CD4-positive, CD25-positive, alpha-beta regulatory T cell (primary cell): ENCODE data around the gene ATP6V1C2. TPM values are rescaled to one million over a fixed set of nuclear protein-coding genes. Genes with fewer than 3 reads are reported as not detected.

Source experiments
- ATAC-seq, 2 donors: fragments of 150-1000 bp; cut with Tn5 transposase; one replicate each; pipeline ENCODE4 v1.10.0; 2021; ENCODE audit warnings: low read depth in 2 of 2, moderate number of reproducible peaks in 2 of 2, moderate library complexity in 1 of 2
- DNase-seq, 3 donors: peaks; one replicate each; pipeline versions ENCODE4 v3.0.0 to v3.0.0-alpha.2; 2012 to 2022; ENCODE audit warnings: mixed read lengths in 1 of 3
- H3K27ac ChIP-seq: one replicate; pipeline ENCODE4 v1.7.0; 2013; ENCODE audit warnings: mild to moderate bottlenecking, low read length; ENCODE audit not compliant: insufficient read depth, poor library complexity, severe bottlenecking
- H3K27me3 ChIP-seq: one replicate; pipeline ENCODE4 v1.7.0; 2013; ENCODE audit warnings: low read length; ENCODE audit not compliant: control insufficient read depth, insufficient read depth
- H3K36me3 ChIP-seq: one replicate; pipeline ENCODE4 v1.7.0; 2013; ENCODE audit warnings: mild to moderate bottlenecking, low read length, moderate library complexity; ENCODE audit not compliant: control insufficient read depth, insufficient read depth
- H3K4me1 ChIP-seq: 2 replicates; pipeline ENCODE4 v1.7.0; 2013; ENCODE audit warnings: mild to moderate bottlenecking, low read length; ENCODE audit not compliant: insufficient read depth, control insufficient read depth, poor library complexity, severe bottlenecking
- H3K4me3 ChIP-seq: one replicate; pipeline ENCODE4 v1.7.0; 2013; ENCODE audit warnings: low read depth, mild to moderate bottlenecking, low read length, moderate library complexity
- H3K9me3 ChIP-seq, 2 experiments: 1 replicate in 1 of 2; 2 replicates in 1 of 2; pipeline ENCODE4 v1.7.0; 2013; ENCODE audit warnings: low read length in 2 of 2, mild to moderate bottlenecking in 1 of 2, moderate library complexity in 1 of 2; ENCODE audit not compliant: control insufficient read depth in 2 of 2
- H3K27ac Mint-ChIP-seq, 3 donors: one replicate each; pipeline ENCODE4 v1.8.0; 2020 to 2022; ENCODE audit warnings: mild to moderate bottlenecking in 3 of 3, mixed read lengths in 3 of 3, moderate library complexity in 2 of 3
- H3K27me3 Mint-ChIP-seq: one replicate; pipeline ENCODE4 v1.8.0; 2022; ENCODE audit warnings: mild to moderate bottlenecking, mixed read lengths
- H3K36me3 Mint-ChIP-seq: one replicate; pipeline ENCODE4 v1.8.0; 2020; ENCODE audit warnings: mixed read lengths
- H3K4me1 Mint-ChIP-seq, 4 donors: one replicate each; pipeline ENCODE4 v1.8.0; 2020 to 2022; ENCODE audit warnings: mixed read lengths in 4 of 4, mild to moderate bottlenecking in 1 of 4
- H3K4me3 Mint-ChIP-seq, 4 donors: one replicate each; pipeline ENCODE4 v1.8.0; 2020 to 2022; ENCODE audit warnings: mild to moderate bottlenecking in 4 of 4, mixed read lengths in 4 of 4, moderate library complexity in 3 of 4
- H3K9me3 Mint-ChIP-seq, 7 donors: one replicate each; pipeline ENCODE4 v1.8.0; 2020 to 2022; ENCODE audit warnings: mixed read lengths in 7 of 7, mild to moderate bottlenecking in 3 of 7, moderate library complexity in 2 of 7
- polyA plus RNA-seq, 4 donors: library from polyadenylated mRNA; unstranded; fragments of 300-500 nt; fragmentation: Illumina TruSeq; gene quantifications; one replicate each; pipeline ENCODE4 v1.2.3, GENCODE V29; 2021
- total RNA-seq: library from RNA; stranded (reverse); gene quantifications from one replicate; pipeline ENCODE4 v1.2.3, GENCODE V29; 2022

ATP6V1C2 gene
- total and polyA plus RNA-seq, 5 donors from 2014 or later = 0.09 to 0.11 TPM; not detected in 3

DNA sequence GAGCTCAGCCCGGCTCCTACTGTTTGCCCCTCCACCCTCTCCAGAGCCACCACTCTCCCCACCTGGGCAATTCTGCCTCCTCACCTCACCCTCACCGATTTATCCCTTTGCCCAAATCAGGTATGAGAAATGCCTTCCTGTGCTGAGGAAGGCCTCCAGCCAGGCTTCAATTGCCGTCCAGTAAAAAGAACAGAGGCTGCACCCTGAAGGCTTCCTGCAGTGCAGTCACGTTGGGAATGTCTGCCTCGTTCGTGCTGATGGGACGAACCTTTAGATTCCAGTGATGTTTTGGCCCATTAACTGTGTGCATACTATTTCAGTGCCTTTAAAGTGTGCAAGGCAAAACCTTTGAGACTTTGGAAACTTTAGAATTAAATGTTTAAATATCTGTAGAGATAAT lies 34.2 kb downstream of the ATP6V1C2 start:
- H3K36me3 ChIP-seq = no peaks in the 10 kb centered on the region
- no peak overlapping the region for H3K27ac Mint-ChIP-seq
- H3K27me3 ChIP-seq = no peaks in the 10 kb centered on the region
- no peak overlapping the region for H3K4me3 Mint-ChIP-seq
- no peaks in the 10 kb centered on the region for H3K9me3 Mint-ChIP-seq
- H3K36me3 Mint-ChIP-seq = no peaks in the 10 kb centered on the region
- no peaks in the 10 kb centered on the region for H3K4me1 ChIP-seq
- DNase-seq (no peak), ATAC-seq (no peak)
- H3K27ac ChIP-seq = no peak overlapping the region
- H3K4me3 ChIP-seq = no peak overlapping the region
- H3K9me3 ChIP-seq = no peaks in the 10 kb centered on the region
- H3K4me1 Mint-ChIP-seq = no peaks in the 10 kb centered on the region
- no peaks in the 10 kb centered on the region for H3K27me3 Mint-ChIP-seq

DNA sequence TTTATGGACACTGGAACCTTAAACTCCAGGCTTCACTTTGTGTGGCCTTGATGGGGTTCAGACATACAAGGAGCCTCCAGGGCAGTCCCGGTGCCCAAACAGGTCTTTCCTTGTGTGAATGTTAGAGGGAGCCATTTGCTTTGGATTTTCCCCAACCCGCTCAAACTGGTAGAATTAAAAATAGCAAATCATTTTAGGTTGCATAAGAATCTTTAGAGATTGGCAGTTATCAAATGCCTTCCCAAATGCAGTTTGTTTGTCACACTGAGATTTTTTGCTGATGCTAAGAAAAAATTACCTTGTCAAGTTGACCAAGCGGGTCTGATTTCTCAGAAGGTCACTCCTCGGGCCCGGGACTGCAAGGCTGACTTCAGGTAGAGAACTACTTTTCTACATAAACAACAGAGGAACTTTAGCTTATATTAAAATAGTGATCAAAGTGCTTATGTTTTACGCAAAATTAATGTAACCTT lies 36.4 kb downstream of the ATP6V1C2 start:
- Mint-ChIP-seq H3K27me3 (no peaks in the 10 kb centered on the region), H3K9me3 (no peaks in the 10 kb centered on the region), H3K27ac (no peak overlapping the region), H3K36me3 (no peaks in the 10 kb centered on the region), H3K4me1 (no peaks in the 10 kb centered on the region), H3K4me3 (no peak overlapping the region)
- Histone ChIP-seq H3K27ac (no peak overlapping the region), H3K27me3 (no peaks in the 10 kb centered on the region), H3K9me3 (no peaks in the 10 kb centered on the region), H3K4me1 (no peaks in the 10 kb centered on the region), H3K4me3 (no peak overlapping the region), H3K36me3 (no peaks in the 10 kb centered on the region)
- DNase-seq (no peak), ATAC-seq (no peak)

DNA sequence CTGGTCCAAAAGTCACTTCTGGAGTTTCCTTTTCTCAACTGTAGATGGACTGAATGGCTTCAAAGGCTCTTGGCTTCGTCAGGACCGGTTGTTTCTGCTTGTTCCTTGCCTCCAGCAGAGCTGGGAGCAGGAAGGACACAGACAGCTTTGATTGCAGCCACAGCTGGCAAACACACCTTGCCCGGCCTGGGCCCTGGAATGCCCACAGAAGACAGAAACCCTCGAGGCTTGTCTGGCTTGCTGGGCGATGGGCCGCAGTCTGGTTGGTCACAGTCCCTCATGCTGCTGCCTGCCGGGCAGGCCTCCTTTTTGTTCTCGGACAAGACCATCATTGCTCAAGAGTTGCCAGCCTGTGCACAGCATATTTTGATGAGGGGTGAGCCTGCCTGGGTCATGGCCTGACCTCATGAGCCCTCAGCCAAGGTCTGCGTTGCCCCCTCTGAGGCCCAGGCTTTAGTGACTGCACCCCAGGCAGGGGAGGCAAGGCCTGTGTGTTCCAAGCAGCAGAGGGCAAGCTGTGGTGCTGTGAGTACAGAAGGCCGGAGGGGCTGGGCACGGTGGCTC lies 37.8 kb downstream of the ATP6V1C2 start:
- Histone ChIP-seq H3K9me3 (no peaks in the 10 kb centered on the region), H3K4me1 (no peaks in the 10 kb centered on the region), H3K4me3 (no peak overlapping the region), H3K36me3 (no peaks in the 10 kb centered on the region), H3K27me3 (no peaks in the 10 kb centered on the region), H3K27ac (no peak overlapping the region)
- no peaks in the 10 kb centered on the region for H3K36me3 Mint-ChIP-seq
- DNase-seq (no peak), ATAC-seq (no peak)
- peak overlapping the region in 1 of 3 donors; percentile 14 for H3K27ac Mint-ChIP-seq
- no peak overlapping the region for H3K4me3 Mint-ChIP-seq
- no peaks in the 10 kb centered on the region for H3K4me1 Mint-ChIP-seq
- no peaks in the 10 kb centered on the region for H3K27me3 Mint-ChIP-seq
- H3K9me3 Mint-ChIP-seq = no peaks in the 10 kb centered on the region

DNA sequence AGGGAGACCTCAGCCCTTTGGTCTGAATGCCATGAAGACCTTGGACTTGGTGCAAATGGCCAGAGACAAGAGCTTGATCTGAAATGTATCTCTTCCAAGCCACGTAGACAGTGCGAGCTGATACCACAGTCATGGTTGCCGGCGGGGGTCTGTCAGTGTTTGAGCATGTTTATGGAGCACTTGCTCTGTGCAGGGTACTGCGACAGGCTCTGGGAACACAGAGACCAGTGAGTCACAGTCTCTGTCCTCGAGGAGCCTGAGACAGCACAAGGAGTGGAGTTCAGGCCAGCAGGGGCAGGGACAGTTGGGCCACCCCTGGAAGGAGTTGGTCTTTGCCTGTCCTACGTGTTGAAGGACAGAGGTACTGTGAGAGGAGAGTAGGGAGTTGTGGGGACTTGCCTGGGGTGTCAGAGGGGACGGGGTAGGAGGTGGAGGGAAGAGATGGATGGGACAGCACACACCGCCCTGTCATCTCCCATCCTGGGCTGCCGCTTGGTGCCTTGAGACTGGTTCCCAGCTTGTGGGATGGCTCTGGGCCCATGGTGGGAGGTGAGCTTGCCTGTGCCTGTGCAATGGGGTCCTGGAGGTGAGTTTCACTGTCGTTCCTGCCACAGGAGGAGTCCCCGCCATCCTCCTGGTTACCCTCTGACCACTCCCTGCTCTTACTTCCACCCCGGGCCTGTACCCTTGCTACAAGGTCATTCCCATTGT lies 39.5 kb downstream of the ATP6V1C2 start:
- H3K4me3 Mint-ChIP-seq = peak overlapping the region in 1 of 4 donors; percentile 31
- no peaks in the 10 kb centered on the region for H3K36me3 Mint-ChIP-seq
- H3K9me3 Mint-ChIP-seq = no peaks in the 10 kb centered on the region
- H3K4me3 ChIP-seq = no peak overlapping the region
- H3K36me3 ChIP-seq = no peaks in the 10 kb centered on the region
- no peak for DNase-seq
- H3K27me3 ChIP-seq = no peaks in the 10 kb centered on the region
- H3K27ac ChIP-seq = no peak overlapping the region
- peak overlapping the region in 1 of 3 donors; percentile 51 for H3K27ac Mint-ChIP-seq
- H3K4me1 Mint-ChIP-seq = no peaks in the 10 kb centered on the region
- no peaks in the 10 kb centered on the region for H3K27me3 Mint-ChIP-seq
- H3K4me1 ChIP-seq = no peaks in the 10 kb centered on the region
- no peak for ATAC-seq
- H3K9me3 ChIP-seq = no peaks in the 10 kb centered on the region

DNA sequence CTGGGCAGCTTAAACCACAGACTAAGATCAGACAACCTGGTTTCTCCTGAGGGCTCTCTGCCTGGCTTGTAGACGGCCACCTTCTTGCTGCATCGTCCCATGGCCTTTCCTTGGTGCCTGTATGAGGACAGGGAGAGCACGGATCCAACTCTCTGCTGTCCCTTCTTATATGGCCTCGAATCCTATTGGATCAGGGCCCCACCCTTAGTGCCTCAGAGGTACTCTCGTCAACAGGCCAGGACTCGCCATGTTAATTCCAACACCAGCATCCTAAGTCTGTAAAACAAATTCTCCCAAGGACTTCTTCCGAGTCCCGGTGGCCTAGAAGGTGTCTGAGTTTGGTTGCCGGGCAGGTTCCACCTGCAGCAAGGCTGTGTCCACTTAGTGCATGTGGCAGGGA lies 40.2 kb downstream of the ATP6V1C2 start:
- Histone ChIP-seq H3K36me3 (no peaks in the 10 kb centered on the region), H3K27me3 (no peaks in the 10 kb centered on the region), H3K4me1 (no peaks in the 10 kb centered on the region), H3K27ac (no peak overlapping the region), H3K4me3 (no peak overlapping the region), H3K9me3 (no peaks in the 10 kb centered on the region)
- Mint-ChIP-seq H3K36me3 (no peaks in the 10 kb centered on the region), H3K4me1 (no peaks in the 10 kb centered on the region), H3K27me3 (no peaks in the 10 kb centered on the region), H3K9me3 (no peaks in the 10 kb centered on the region), H3K27ac (no peak overlapping the region), H3K4me3 (no peak overlapping the region)
- ATAC-seq (no peak), DNase-seq (no peak)

DNA sequence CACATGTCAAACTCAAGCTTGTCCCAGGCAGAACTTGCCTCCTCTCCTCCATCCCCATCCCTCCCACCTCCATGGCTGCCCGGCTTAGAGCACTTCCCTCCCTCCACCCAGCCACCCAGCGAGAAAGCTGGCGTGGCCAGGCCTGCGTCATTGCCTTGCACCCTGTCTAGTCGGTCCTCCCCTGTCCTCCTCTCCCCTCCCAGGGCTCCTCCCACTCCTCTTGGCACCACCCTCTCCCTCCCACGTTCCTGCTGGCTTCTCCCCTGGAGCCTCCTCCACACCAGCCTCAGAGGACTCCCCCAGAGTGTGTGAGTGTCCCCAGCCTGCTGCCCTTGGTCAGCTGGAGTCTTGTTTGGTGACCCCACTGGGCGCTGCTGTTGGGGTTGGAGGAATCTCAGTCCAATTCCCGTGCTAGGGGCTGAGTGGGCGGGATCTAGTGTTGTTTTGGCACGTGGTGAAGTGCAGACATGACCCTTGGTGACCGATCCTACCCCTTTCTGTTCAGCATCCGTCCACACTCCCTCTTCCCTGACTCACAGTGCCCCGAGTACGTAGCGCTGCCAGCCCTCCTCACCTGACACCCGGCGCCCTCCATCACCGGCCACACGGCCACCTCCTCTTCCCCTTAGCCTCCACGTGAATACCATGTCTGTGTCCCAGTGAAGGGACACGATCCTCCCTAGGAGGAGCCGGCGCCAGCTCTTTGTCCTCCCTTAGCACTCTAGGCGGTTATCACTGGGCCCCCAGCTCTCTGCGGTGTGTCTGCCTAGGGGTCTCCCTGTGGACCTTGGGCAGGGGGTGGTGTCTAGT lies 41.4 kb downstream of the ATP6V1C2 start:
- H3K27ac ChIP-seq = no peak overlapping the region
- Mint-ChIP-seq H3K27ac (no peak overlapping the region), H3K4me3 (no peak overlapping the region), H3K9me3 (no peaks in the 10 kb centered on the region), H3K36me3 (no peaks in the 10 kb centered on the region), H3K27me3 (no peaks in the 10 kb centered on the region), H3K4me1 (no peaks in the 10 kb centered on the region)
- H3K36me3 ChIP-seq = no peaks in the 10 kb centered on the region
- DNase-seq (no peak), ATAC-seq (no peak)
- H3K27me3 ChIP-seq = no peaks in the 10 kb centered on the region
- no peaks in the 10 kb centered on the region for H3K9me3 ChIP-seq
- H3K4me1 ChIP-seq = no peaks in the 10 kb centered on the region
- H3K4me3 ChIP-seq = no peak overlapping the region

DNA sequence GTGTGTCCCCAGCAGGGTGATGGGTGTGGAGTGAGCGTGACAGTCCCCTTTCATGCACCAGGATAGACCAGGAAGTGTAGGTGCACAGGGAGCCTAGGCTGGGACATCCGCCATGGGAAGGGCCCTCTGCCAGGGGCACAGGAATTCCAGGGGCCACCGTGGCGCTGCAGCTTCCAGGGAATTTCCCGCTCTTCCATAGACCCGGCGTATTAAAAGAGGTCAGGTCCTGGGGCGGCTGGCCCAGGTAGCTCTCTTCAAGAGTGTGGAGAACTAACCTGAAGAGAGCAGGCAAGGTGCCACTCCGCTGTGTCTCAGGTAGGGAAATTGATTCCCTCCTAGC lies 42.0 kb downstream of the ATP6V1C2 start:
- no peaks in the 10 kb centered on the region for H3K36me3 ChIP-seq
- ATAC-seq (no peak), DNase-seq (no peak)
- H3K4me3 Mint-ChIP-seq = no peak overlapping the region
- no peaks in the 10 kb centered on the region for H3K4me1 Mint-ChIP-seq
- no peaks in the 10 kb centered on the region for H3K27me3 Mint-ChIP-seq
- H3K9me3 ChIP-seq = no peaks in the 10 kb centered on the region
- H3K27ac Mint-ChIP-seq = no peak overlapping the region
- no peak overlapping the region for H3K4me3 ChIP-seq
- H3K27me3 ChIP-seq = no peaks in the 10 kb centered on the region
- H3K36me3 Mint-ChIP-seq = no peaks in the 10 kb centered on the region
- no peaks in the 10 kb centered on the region for H3K4me1 ChIP-seq
- no peak overlapping the region for H3K27ac ChIP-seq
- H3K9me3 Mint-ChIP-seq = no peaks in the 10 kb centered on the region
